K562 (cell line): ENCODE measurements around the gene RANBP3. TPM values are rescaled to one million over a fixed set of nuclear protein-coding genes. Genes with fewer than 3 reads are reported as not detected.

Experiments
- ARID1B ChIP-seq: fragments of 450-650 bp; IDR thresholded peaks from 2 replicates; pipeline ENCODE4 v1.6.1; 2016; ENCODE audit warnings: antibody characterized with exemption, mild to moderate bottlenecking, inconsistent platforms
- EHMT2 ChIP-seq: fragments of 450-650 bp; IDR thresholded peaks from 2 replicates; pipeline ENCODE4 v1.6.1; 2018; ENCODE audit warnings: antibody characterized with exemption
- HIVEP1 ChIP-seq: fragments of 250-450 bp; sonication (Bioruptor Pico); IDR thresholded peaks from 2 replicates; pipeline ENCODE4 v1.4.0; 2020; ENCODE audit warnings: mild to moderate bottlenecking
- MYC ChIP-seq, 2 experiments: fragments of 250-450 bp in 1 of 2; sonication (Bioruptor Pico) in 1 of 2; IDR thresholded peaks; 2 replicates each; pipeline versions ENCODE4 v1.5.1 to v1.6.1; 2012 to 2021; ENCODE audit warnings: low read depth in 2 of 2, borderline replicate concordance in 1 of 2, improper control_type of control experiment in 1 of 2, low read length in 1 of 2, mild to moderate bottlenecking in 1 of 2, moderate library complexity in 1 of 2
- THRAP3 ChIP-seq: fragments of 450-650 bp; IDR thresholded peaks from 2 replicates; pipeline ENCODE4 v1.6.1; 2016; ENCODE audit warnings: mild to moderate bottlenecking, inconsistent platforms, borderline replicate concordance
- ZC3H11A ChIP-seq: IDR thresholded peaks from 2 replicates; pipeline ENCODE4 v1.6.1; 2012; ENCODE audit warnings: low read depth, low read length, improper control_type of control experiment
- ZFP1 ChIP-seq: fragments of 450-650 bp; formaldehyde crosslinking; IDR thresholded peaks from 2 replicates; pipeline ENCODE4 v1.4.0; 2020; ENCODE audit warnings: mild to moderate bottlenecking, mixed read lengths
- ZKSCAN1 ChIP-seq: fragments of 150-350 bp; IDR thresholded peaks from 2 replicates; pipeline ENCODE4 v1.6.1; 2016; ENCODE audit warnings: low read depth, low read length
- ZNF175 ChIP-seq: fragments of 200-800 bp; sonication (Bioruptor generic); IDR thresholded peaks from 2 replicates; pipeline ENCODE4 v1.6.1; 2016; ENCODE audit warnings: low read depth, mild to moderate bottlenecking, missing genetic modification characterization, missing compliant biosample characterization
- ZNF408 ChIP-seq: fragments of 250-450 bp; sonication (Bioruptor Pico); IDR thresholded peaks from 2 replicates; pipeline ENCODE4 v1.4.0; 2020; ENCODE audit warnings: low read depth, mild to moderate bottlenecking, moderate library complexity
- ZNF668 ChIP-seq: fragments of 250-450 bp; sonication (Bioruptor Pico); IDR thresholded peaks from 2 replicates; pipeline ENCODE4 v1.8.0; 2022; ENCODE audit warnings: mild to moderate bottlenecking, inconsistent platforms
- ZNF830 ChIP-seq: fragments of 250-450 bp; sonication (Bioruptor Pico); IDR thresholded peaks from 2 replicates; pipeline ENCODE4 v1.5.0; 2021; ENCODE audit warnings: mild to moderate bottlenecking
- polyA plus RNA-seq, 8 experiments: library from polyadenylated mRNA; depleted of rRNA in 4 of 8; stranded (reverse) in 5 of 8; unstranded in 3 of 8; fragments of >200 nt; fragmentation: Nextera tagmentation in 2 of 8; fragmentation: Illumina TruSeq in 1 of 8; extraction: Ambion mirVana in 2 of 8; extraction: Trizol in 1 of 8; gene quantifications; 2 replicates each; pipeline versions ENCODE4 v1.2.1 to v1.2.3, GENCODE V29; 2011 to 2014; ENCODE audit warnings: inconsistent platforms in 1 of 8, missing spikeins in 1 of 8
- total RNA-seq, 7 experiments: library from RNA; depleted of rRNA in 6 of 7; stranded (reverse); fragments of >200 nt in 6 of 7; fragmentation: Illumina TruSeq in 2 of 7; extraction: Trizol in 2 of 7; gene quantifications; 2 replicates each; pipeline versions ENCODE4 v1.2.1 to v1.2.3, GENCODE V29; 2011 to 2021; ENCODE audit warnings: low replicate concordance in 1 of 7
- TF ChIP-seq, protein P1 (sequence below): fragments of 450-650 bp; formaldehyde crosslinking; IDR thresholded peaks from 2 replicates; pipeline ENCODE4 v1.4.0; 2020; ENCODE audit warnings: mild to moderate bottlenecking, mixed read lengths
- TF ChIP-seq, protein P2 (sequence below): fragments of 250-450 bp; sonication (Bioruptor Pico); IDR thresholded peaks from 2 replicates; pipeline ENCODE4 v1.5.0; 2021
- TF ChIP-seq, protein P3 (sequence below): sonication (generic); formaldehyde crosslinking; IDR thresholded peaks from 2 replicates; pipeline ENCODE4 v1.8.1; 2023; ENCODE audit warnings: mild to moderate bottlenecking, missing genetic modification reagents, moderate library complexity
- TF ChIP-seq, protein P4 (sequence below): fragments of 450-650 bp; formaldehyde crosslinking; IDR thresholded peaks from 2 replicates; pipeline ENCODE4 v1.4.0; 2020; ENCODE audit warnings: mild to moderate bottlenecking, moderate library complexity
- TF ChIP-seq, protein P5 (sequence below): fragments of 200-800 bp; sonication (Bioruptor generic); IDR thresholded peaks from 2 replicates; pipeline ENCODE4 v1.6.1; 2017; ENCODE audit warnings: missing genetic modification characterization, missing compliant biosample characterization
- TF ChIP-seq, protein P6 (sequence below): fragments of 450-650 bp; formaldehyde crosslinking; IDR thresholded peaks from 2 replicates; pipeline ENCODE4 v1.4.0; 2020; ENCODE audit warnings: mild to moderate bottlenecking, moderate library complexity

Gene RANBP3
- total and polyA plus RNA-seq, 9 of the 15 experiments (the other 6 are each of a cell fraction or from before 2014, with no cell fraction given): 0.90 to 95.1 (median 63.2) TPM

DNA sequence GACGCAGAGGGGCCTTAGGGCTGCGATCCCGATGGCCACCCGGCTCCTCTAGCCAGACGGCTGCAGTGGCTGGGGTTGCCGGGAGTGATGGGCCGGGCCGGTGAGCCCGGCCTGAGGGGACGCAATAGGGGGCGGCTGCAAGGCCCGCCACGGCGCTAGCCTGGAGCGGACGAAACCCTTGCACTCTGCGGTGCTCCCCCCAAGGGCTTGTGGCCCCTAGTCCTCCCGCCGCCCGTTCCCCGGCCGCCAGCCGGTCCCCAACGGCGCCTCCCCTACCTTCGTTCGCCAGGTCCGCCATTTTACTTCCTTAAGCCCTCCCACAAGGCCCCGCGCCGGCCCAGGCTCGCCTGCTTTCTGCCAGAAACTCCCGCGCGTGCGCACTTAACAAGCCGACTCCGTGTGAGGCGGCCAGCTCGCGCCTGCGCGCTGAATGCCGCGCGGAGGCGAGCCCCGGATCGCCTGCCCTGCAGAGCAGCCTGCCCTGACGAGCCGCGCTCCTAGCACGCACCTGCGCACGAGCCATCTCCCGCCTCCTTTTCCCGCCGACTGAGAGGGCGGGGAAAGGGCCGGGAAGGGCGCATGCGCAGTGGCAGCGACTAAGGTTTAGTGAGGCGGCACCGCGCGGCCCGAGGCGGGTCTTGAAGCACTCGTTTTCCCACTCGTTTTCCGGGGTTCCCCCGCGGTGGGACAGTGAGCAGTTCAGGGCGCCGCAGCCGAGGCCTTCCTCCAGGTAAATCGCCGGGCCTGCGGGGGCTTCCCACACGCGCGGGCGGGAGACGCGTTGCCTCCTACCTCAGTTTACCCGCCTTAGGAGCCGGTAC is at the start of gene RANBP3 (continued):
- TF ChIP-seq, protein P1, sequence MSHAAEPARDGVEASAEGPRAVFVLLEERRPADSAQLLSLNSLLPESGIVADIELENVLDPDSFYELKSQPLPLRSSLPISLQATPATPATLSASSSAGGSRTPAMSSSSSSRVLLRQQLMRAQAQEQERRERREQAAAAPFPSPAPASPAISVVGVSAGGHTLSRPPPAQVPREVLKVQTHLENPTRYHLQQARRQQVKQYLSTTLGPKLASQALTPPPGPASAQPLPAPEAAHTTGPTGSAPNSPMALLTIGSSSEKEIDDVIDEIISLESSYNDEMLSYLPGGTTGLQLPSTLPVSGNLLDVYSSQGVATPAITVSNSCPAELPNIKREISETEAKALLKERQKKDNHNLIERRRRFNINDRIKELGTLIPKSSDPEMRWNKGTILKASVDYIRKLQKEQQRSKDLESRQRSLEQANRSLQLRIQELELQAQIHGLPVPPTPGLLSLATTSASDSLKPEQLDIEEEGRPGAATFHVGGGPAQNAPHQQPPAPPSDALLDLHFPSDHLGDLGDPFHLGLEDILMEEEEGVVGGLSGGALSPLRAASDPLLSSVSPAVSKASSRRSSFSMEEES: no peak
- TF ChIP-seq, protein P2, sequence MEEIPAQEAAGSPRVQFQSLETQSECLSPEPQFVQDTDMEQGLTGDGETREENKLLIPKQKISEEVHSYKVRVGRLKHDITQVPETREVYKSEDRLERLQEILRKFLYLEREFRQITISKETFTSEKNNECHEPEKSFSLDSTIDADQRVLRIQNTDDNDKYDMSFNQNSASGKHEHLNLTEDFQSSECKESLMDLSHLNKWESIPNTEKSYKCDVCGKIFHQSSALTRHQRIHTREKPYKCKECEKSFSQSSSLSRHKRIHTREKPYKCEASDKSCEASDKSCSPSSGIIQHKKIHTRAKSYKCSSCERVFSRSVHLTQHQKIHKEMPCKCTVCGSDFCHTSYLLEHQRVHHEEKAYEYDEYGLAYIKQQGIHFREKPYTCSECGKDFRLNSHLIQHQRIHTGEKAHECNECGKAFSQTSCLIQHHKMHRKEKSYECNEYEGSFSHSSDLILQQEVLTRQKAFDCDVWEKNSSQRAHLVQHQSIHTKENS (CRISPR knock-in tag): no peak
- TF ChIP-seq ZNF175 (no peak), ZKSCAN1 (no peak), MYC (IDR thresholded peaks at IDR 0.05; ENCODE audit: low read depth, low read length) (peak; percentile 77), MYC (CRISPR knock-in tag; IDR thresholded peaks at IDR 0.05; ENCODE audit: borderline replicate concordance, low read depth) (0 out of 2 replicates have a peak, but pooled peaks have one; percentile 20), THRAP3 (no peak), EHMT2 (no peak), ZFP1 (CRISPR knock-in tag) (0 out of 2 replicates have a peak, but pooled peaks have one; percentile 36), ZNF830 (CRISPR knock-in tag) (no peak), ZNF668 (CRISPR knock-in tag) (no peak), ZNF408 (CRISPR knock-in tag) (no peak), ZC3H11A (no peak), ARID1B (no peak), HIVEP1 (CRISPR knock-in tag) (peak; percentile 67; the same call in 1 of the 2 replicates)
- TF ChIP-seq, protein P3, sequence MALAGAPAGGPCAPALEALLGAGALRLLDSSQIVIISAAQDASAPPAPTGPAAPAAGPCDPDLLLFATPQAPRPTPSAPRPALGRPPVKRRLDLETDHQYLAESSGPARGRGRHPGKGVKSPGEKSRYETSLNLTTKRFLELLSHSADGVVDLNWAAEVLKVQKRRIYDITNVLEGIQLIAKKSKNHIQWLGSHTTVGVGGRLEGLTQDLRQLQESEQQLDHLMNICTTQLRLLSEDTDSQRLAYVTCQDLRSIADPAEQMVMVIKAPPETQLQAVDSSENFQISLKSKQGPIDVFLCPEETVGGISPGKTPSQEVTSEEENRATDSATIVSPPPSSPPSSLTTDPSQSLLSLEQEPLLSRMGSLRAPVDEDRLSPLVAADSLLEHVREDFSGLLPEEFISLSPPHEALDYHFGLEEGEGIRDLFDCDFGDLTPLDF (CRISPR knock-in tag): peak; percentile 99
- TF ChIP-seq, protein P4, sequence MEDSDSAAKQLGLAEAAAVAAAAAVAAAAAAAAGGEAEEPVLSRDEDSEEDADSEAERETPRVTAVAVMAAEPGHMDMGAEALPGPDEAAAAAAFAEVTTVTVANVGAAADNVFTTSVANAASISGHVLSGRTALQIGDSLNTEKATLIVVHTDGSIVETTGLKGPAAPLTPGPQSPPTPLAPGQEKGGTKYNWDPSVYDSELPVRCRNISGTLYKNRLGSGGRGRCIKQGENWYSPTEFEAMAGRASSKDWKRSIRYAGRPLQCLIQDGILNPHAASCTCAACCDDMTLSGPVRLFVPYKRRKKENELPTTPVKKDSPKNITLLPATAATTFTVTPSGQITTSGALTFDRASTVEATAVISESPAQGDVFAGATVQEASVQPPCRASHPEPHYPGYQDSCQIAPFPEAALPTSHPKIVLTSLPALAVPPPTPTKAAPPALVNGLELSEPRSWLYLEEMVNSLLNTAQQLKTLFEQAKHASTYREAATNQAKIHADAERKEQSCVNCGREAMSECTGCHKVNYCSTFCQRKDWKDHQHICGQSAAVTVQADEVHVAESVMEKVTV (CRISPR knock-in tag): no peak
- TF ChIP-seq, protein P5, sequence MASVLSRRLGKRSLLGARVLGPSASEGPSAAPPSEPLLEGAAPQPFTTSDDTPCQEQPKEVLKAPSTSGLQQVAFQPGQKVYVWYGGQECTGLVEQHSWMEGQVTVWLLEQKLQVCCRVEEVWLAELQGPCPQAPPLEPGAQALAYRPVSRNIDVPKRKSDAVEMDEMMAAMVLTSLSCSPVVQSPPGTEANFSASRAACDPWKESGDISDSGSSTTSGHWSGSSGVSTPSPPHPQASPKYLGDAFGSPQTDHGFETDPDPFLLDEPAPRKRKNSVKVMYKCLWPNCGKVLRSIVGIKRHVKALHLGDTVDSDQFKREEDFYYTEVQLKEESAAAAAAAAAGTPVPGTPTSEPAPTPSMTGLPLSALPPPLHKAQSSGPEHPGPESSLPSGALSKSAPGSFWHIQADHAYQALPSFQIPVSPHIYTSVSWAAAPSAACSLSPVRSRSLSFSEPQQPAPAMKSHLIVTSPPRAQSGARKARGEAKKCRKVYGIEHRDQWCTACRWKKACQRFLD: no peak; the same call in 1 of the 2 replicates
- TF ChIP-seq, protein P6, sequence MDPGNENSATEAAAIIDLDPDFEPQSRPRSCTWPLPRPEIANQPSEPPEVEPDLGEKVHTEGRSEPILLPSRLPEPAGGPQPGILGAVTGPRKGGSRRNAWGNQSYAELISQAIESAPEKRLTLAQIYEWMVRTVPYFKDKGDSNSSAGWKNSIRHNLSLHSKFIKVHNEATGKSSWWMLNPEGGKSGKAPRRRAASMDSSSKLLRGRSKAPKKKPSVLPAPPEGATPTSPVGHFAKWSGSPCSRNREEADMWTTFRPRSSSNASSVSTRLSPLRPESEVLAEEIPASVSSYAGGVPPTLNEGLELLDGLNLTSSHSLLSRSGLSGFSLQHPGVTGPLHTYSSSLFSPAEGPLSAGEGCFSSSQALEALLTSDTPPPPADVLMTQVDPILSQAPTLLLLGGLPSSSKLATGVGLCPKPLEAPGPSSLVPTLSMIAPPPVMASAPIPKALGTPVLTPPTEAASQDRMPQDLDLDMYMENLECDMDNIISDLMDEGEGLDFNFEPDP (CRISPR knock-in tag): no peak
